ENCODE results near the gene NECTIN1.
"Not testable (repeated sequence)": the region's sequence is repeated elsewhere in the genome, so short reads cannot be mapped to it uniquely, and the experiment has no call there.

Gene NECTIN1

DNA sequence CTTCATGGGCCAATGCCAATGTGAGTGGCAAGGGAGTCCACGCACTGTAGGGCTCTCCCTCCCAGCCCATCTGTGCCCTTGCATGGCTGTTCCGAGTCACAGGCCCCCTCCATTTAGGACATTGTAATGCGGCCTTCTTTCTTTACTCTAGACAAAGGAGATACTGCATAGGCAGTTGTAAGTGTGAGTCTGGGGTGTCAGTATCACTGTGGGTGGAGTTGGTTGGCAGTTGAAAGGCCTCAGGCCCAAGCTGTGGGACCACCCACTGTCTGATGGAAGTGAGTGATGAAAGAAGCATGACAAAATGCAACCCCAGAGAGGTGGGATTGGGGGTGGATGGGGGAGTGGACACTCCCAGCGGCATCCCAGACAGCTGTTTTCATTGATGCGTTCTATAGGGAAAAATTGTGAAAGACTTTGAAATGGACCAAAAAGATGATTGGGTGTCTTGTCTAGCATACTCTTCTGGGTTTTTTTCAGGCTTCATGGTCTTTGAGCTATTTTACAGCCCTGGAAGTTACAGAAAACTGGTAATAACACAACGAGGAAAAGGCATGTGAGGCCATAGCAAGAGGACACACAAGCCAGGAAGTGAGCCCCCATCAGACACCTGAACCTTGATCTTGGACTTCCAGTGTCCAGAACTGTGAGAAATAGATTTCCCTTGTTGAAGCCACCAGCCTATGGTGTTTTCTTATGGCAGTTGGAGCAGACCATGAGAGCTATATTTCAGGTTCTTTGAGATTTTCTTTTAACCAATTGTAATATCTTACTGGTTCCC, 114.6 kb downstream of the NECTIN1 start:
- DNase-seq, result peak; percentile 0

DNA sequence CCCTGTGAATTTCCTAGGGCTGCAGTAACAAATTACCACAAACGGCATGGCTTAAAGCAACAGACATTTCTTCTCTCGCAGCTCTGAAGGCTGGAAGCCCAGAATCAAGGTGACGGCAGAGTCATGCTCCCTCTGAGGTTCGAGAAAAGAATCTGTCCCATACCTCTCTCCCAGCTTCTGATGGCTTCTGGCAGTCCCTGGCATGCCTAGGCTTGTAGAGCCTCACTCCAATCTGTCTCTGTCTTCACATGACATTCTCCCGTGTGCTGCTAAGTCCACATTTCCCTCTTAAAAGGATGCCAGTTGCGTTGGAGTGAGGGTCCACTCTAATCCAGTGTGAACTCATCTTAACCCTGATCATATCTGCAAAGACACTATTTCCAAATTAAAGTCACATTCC, 116.2 kb downstream of the NECTIN1 start:
- DNase-seq, result no peak

DNA sequence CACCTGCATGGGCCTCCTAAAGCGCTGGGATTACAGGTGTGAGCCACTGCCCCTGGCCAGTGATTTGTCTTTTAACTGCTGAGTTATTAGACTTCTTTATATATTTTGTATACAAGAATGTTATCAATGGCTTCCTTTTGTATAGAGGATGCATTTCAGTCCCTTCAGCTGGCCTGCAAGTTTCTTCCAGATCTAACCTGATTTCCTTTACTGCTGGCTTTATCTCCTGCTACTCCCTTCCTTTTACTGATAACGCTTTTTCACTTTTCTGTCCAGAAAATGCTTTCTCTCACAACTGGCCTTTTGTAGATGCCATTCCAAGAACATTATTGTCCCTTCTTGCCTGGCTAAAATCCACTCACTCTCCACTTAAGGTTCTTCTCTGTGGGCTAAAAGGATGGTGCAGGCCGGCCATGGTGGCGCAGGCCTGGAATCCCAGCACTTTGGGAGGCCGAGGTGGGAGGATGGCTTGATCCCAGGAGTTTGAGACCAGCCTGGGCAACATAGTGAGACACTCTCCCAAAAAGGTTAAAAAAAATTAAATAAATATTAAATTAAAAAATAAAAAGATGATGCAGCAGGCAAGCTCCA, 118.1 kb downstream of the NECTIN1 start:
- DNase-seq, result no peak

DNA sequence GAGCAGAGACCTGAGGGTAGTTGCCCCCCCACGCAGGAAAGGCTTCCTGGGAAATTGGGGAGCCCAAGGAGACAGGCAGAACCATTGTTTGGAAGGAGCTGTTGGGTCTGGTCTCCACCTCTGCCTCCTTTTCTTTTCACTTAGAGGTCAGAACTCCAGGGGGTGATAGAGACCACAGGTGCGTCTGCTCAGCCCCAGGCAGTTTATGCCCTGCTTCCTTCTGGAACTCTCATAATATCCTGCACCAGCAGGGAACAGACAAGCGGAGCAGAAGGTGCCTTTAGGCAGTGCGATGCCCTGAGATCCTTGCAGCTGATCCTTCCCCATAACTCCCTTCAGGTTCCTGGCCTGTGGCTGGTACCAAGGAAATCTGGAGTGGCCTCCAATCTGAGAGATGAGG, 120.2 kb downstream of the NECTIN1 start:
- peak; percentile 36 for DNase-seq

DNA sequence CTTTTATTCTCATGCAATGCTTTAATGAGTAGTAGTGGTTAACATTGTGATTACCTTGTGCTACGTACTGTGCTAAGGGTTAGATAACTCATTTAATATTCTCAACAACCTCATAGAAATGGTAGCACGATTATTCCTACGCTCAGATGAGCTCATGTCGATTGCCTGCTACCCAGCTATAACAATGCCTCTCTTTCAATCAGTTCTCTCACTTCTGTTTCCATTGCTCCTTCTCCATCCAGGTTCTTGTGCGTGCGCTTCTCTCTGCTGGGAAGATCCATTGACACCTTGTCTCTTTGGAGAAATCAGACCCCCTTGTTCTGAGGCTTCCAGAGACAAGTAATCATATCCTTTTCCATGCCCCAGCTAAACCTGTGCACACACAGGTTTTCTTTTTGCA, 120.8 kb downstream of the NECTIN1 start:
- peak; percentile 14 for DNase-seq

DNA sequence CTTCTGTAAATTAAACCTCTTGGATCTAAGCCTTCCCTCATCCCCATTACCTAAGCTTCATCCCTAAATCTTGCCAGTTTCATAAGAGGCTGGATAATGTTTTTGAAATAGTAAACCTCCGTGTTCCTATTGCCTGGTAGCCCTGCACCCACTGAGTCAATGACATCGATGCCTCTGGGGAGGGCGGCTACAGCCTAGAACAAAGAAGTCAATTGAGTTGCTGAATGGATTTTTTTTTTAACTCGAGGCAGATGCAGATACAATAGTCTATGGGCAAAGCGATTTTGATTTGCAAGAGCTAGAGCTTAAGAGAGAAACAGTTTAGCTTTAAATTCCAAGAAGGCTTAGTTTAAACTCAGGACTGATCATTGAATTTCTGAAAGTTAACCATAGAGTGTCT, 121.3 kb downstream of the NECTIN1 start:
- DNase-seq, result peak; percentile 33

DNA sequence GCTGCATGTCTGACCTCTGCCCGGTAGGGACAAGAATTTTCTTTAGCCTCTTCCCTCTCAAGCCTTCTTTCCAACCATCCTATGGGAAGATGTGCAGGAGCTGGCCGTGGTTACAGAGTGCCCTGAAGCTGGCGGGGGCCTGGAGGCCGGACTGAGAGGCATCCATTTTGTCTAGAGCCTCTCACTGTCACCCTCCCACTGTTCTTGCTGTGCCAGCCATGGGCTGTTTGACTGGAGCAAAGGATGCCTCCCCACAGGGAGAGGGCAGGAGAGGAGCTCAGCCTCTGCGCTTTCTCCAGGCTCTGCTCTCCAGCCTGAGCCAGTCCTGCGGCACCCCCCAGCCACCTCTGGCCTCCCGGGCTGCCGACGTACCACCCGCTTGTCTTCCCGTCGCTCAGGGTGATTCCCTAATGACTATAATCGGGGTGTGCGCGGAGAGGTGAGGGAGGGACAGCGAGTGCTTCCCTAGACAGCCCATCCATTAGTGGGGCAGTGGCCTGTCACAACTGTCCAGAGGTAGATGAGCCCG, 123.8 kb downstream of the NECTIN1 start:
- peak; percentile 47 for DNase-seq

DNA sequence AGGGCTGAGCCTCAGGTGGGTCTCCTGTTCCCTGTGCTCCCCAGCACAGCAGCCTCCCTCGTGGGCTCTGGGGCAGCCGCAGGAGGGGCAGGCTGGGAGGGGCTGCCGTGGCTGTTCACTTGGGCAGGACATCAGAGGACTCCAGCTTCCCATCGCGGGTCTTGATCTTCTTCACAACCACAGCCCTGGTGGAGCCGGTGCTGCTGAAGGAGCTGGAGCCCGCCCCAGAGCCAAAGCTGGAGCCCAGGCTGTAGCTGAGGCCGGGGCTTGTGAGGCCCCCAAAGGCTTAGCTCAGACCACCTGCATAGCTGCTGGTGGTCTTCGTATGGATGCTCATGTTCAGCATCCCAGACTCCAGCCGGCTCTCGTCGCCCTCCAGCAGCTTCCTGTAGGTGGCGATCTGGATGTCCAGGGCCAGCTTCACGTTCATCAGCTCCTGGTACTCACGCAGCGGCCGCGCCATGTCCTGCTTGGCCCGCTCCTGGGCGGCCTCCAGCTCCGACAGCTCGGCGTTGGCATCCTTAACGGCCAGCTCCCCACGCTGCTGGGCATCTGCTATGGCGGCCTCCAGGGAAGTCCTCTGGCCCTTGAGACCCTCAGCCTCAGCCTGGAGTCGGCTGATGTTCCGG, 126.1 kb downstream of the NECTIN1 start:
- DNase-seq, result no peak

DNA sequence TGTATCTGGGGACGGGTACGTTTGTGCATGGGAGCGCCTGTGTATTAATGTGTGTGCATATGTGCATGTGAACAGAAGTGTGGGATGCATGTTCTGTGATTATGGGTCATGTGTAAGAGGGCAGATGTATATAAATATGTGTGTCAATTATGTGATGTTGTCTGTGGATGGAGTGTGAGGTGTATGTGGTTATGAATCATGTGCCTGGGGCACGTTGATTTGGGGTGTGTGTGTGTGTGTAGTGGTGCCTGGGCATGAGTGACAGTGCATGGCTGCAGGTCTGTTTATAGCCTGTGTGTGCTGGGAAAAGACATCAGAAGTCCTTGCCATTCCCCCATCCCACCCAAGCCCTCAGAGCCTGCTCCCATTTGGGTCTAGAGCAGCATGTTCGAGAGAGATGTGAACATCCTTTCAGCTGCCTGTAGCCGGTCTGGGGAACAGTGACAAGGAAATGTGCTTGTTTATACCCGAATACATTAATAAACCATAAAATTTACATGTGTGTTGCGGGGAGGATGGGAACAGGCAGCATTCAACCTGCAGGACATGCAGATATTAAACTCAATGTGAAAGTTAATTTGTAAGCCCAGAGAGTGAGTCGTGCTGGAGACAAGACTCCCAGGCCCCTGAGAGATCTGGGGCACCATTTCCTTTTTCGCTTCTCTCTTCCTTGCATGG, 129.0 kb downstream of the NECTIN1 start:
- DNase-seq, result no peak

DNA sequence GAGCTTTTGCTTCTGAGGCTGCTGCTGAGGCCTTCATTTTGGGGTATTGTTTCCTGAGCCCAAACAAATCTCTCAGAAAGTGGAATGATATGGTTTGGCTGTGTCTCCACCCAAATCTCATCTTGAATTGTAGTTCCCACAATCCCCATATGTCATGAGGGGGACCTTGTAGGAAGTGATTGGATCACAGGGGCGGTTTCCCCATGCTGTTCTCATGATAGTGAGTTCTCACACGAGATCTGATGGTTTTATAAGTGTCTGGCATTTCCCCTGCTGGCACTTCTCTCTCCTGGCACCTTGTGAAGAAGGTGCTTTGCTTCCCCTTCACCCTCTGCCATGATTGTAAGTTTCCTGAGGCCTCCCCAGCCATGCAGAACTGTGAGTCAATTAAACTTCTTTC, 133.1 kb downstream of the NECTIN1 start:
- DNase-seq, result not testable (repeated sequence)

DNA sequence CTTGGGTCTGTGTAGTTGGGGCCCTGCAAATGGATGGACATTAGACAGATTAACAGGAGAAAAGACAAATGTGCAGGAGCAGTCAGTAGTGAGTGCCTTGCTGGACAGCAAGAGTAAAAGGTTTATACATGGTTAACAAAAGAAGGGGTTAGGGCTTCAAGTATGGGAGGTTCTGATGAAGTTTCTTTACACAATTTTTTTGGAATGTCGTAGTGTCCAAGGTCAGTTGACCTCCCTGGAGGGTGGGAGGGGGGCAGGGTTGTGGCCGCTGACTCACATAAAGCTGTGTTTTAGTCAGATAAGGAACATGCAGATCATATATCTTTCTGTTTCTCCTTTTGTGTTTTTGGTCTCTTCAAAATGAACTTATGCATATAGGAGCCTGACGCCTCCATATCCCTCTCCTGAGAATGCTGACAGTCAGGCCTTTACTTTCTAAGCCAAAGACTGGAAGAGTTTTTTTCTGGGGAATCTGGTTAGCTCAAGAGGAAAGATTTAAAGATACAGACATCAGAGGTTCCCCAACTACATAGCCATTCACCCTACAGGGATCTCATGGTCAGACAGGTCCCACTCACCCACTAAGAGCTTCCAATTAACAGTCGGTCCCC, 134.3 kb downstream of the NECTIN1 start:
- no peak for DNase-seq

DNA sequence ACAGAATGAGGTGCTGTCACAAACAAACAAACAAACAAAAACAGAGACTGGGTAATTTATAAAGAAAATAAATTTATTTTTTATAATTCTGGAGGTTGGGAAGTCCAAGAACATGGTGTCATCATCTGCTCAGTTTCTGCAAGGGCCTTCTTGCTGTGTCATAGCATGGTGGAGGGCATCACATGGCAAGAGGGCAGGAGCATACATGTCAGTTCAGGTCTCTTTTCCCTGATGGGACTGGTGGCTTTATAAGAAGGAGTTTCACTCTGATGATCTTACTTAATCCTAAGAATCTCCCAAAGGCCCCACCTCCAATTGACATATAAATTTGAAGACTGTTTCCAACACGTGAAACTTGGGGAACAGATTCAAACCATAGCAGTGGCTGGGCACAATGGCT, 135.7 kb downstream of the NECTIN1 start:
- no peak for DNase-seq

DNA sequence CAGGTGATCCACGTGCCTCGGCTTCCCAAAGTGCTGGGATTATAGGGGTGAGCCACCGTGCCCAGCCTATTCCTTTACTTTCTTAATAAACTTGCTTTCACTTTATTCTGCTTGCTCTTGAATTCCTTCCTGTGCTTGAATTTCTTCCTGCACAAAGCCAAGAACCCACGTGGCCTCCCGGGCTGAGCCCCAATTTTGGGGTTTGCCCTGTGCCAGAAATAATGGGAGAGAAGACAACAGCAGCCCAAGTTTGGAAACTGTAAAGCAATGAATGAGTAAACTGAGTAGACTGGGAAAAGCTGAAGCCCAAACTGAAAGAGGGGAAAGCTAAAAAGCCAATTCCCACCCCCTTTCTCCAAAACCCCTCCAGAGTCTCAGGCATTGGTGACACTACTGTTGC, 136.4 kb downstream of the NECTIN1 start:
- DNase-seq, result no peak

DNA sequence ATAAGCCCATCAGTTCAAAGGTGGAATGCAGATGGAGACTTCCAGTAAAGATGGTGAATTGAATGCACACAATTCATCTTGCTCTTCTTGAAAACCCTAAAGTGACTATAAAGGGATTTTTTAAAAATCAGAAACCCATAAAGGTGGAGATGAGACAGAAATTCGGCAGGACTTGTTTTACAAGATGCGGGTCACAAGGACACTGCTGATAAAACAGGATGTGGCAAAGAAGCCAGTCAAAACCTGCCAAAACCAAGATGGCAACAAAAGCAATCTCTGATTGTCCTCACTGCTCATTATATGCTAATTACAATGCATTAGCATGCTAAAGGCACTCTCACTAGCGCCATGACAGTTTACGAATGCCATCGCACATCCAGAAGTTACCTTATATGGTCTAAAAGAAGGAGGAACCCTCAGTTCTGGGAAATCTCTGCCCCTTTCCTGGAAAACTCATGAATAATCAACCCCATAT, 137.1 kb downstream of the NECTIN1 start:
- DNase-seq, result no peak

DNA sequence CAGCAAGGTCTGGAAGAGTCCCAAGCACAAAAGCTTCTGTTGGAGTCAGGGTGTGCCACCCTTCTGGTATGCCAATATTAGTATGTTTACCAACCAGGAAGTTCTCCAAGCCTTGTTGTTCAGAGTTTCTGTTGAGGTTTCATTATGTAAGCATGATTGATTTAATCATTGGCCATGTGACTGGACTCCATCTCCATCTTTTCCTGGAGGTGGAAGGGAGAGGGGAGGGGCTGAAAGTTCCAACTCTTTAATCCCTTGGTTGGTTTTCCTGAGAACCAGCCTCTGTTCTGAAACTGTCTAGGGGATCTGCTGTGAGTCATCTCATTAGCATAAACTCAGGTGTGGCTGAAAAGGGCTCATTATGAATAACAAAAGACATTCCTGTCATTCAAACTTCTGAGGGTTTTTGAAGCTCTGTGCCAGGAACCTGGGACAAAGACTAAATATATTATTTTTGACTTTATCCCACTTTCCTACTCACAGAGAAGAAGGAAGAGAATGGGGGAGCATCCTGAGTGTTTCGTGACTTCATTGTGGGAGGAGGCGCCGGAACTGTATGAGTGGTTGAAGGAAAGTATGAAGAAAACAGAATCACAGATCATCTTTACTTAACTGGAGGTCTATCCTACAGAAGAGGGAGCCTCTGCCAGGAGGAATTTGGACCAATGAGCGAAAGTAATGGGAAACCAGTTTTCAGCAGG, 138.2 kb downstream of the NECTIN1 start:
- DNase-seq, result no peak

DNA sequence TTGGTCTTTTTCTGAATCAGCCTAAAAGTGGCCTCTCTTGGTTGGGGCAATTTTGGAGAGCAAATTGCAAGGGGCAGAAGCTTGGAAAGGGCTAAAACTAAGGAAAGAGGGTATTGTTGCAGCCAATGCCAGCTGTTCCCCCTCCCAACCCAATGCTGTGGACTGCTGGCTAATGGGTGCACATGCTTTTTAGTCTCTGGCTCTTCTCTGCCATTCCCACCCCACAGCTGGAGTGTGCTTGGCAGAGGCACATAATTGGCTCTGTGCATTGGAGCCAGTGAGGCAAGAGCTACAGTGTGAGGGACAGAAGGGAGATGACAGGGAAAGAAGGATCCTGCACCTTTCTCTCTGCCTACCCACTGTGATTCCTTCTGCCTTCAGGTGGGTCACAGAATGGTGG, 140.0 kb downstream of the NECTIN1 start:
- no peak for DNase-seq
